Liver (tissue), 9 donors: ENCODE results near the gene BTBD6. TPM values are rescaled to one million over a fixed set of nuclear protein-coding genes. Genes with fewer than 3 reads are reported as not detected.

Experiments
- DNase-seq: peaks from one replicate; pipeline ENCODE4 v3.0.0-alpha.2; 2017; ENCODE audit warnings: low spot score
- H3K27ac ChIP-seq, 2 donors: one replicate each; pipeline ENCODE4 v1.7.0; 2013; ENCODE audit warnings: inconsistent platforms in 2 of 2, low read length in 2 of 2, control low read depth in 1 of 2, low read depth in 1 of 2, mild to moderate bottlenecking in 1 of 2
- H3K27me3 ChIP-seq, 4 donors: one replicate each; pipeline versions ENCODE4 v1.6.1 to v1.7.0; 2013; ENCODE audit warnings: low read length in 3 of 4, inconsistent platforms in 1 of 4, mild to moderate bottlenecking in 1 of 4, moderate library complexity in 1 of 4; ENCODE audit not compliant: control insufficient read depth in 4 of 4, insufficient read depth in 4 of 4
- H3K36me3 ChIP-seq, 4 donors: one replicate each; pipeline versions ENCODE4 v1.6.1 to v1.7.0; 2013; ENCODE audit warnings: low read length in 3 of 4, mild to moderate bottlenecking in 3 of 4, low read depth in 1 of 4, moderate library complexity in 1 of 4; ENCODE audit not compliant: control insufficient read depth in 4 of 4, insufficient read depth in 3 of 4
- H3K4me1 ChIP-seq, 4 donors: one replicate each; pipeline versions ENCODE4 v1.6.1 to v1.7.0; 2013; ENCODE audit warnings: low read length in 3 of 4, mild to moderate bottlenecking in 3 of 4, moderate library complexity in 1 of 4; ENCODE audit not compliant: control insufficient read depth in 4 of 4, insufficient read depth in 4 of 4
- H3K4me3 ChIP-seq, 3 donors: one replicate each; pipeline versions ENCODE4 v1.6.1 to v1.7.0; 2013; ENCODE audit warnings: low read length in 3 of 3, control low read depth in 1 of 3, low read depth in 1 of 3, mild to moderate bottlenecking in 1 of 3
- H3K9ac ChIP-seq, 2 donors: one replicate each; pipeline ENCODE4 v1.7.0; 2013; ENCODE audit warnings: low read length in 2 of 2, mild to moderate bottlenecking in 2 of 2, moderate library complexity in 2 of 2, control low read depth in 1 of 2, low read depth in 1 of 2
- H3K9me3 ChIP-seq, 4 donors: one replicate each; pipeline versions ENCODE4 v1.6.1 to v1.7.0; 2013; ENCODE audit warnings: low read length in 3 of 4; ENCODE audit not compliant: control insufficient read depth in 4 of 4
- ATF3 ChIP-seq: IDR thresholded peaks from 2 replicates; pipeline ENCODE4 v1.6.1; 2016; ENCODE audit warnings: antibody characterized with exemption
- CTCF ChIP-seq: fragments of 150-350 bp; IDR thresholded peaks from 2 replicates; pipeline ENCODE4 v1.5.1; 2017; ENCODE audit warnings: improper control_type of control experiment, low read depth, low read length; ENCODE audit not compliant: missing input control
- EGR1 ChIP-seq, 2 donors: IDR thresholded peaks; 2 replicates each; pipeline ENCODE4 v1.6.1; 2016 to 2018; ENCODE audit warnings: antibody characterized with exemption in 2 of 2, low read depth in 2 of 2
- FOXA1 ChIP-seq: IDR thresholded peaks from 2 replicates; pipeline ENCODE4 v1.6.1; 2016; ENCODE audit warnings: antibody characterized with exemption
- FOXA2 ChIP-seq: IDR thresholded peaks from 2 replicates; pipeline ENCODE4 v1.6.1; 2016; ENCODE audit warnings: antibody characterized with exemption
- GABPA ChIP-seq, 2 donors: IDR thresholded peaks in 1 of 2; conservative IDR thresholded peaks in 1 of 2; 2 replicates each; pipeline ENCODE4 v1.6.1; 2016; ENCODE audit warnings: antibody characterized with exemption in 2 of 2, mild to moderate bottlenecking in 1 of 2, moderate library complexity in 1 of 2
- HNF4A ChIP-seq, 2 donors: conservative IDR thresholded peaks; 2 replicates each; pipeline ENCODE4 v1.6.1; 2016; ENCODE audit warnings: antibody characterized with exemption in 2 of 2, mild to moderate bottlenecking in 2 of 2
- HNF4G ChIP-seq: IDR thresholded peaks from 2 replicates; pipeline ENCODE4 v1.6.1; 2016; ENCODE audit warnings: antibody characterized with exemption
- JUND ChIP-seq, 2 donors: IDR thresholded peaks; 2 replicates each; pipeline ENCODE4 v1.6.1; 2016; ENCODE audit warnings: antibody characterized with exemption in 2 of 2
- NR2F2 ChIP-seq: IDR thresholded peaks from 2 replicates; pipeline ENCODE4 v1.6.1; 2016; ENCODE audit warnings: antibody characterized with exemption
- RAD21 ChIP-seq, 2 donors: IDR thresholded peaks; 2 replicates each; pipeline ENCODE4 v1.6.1; 2016; ENCODE audit warnings: antibody characterized with exemption in 2 of 2, mild to moderate bottlenecking in 2 of 2
- REST ChIP-seq: IDR thresholded peaks from 2 replicates; pipeline ENCODE4 v1.6.1; 2016; ENCODE audit warnings: antibody characterized with exemption, mild to moderate bottlenecking
- RXRA ChIP-seq, 2 donors: IDR thresholded peaks; 2 replicates each; pipeline ENCODE4 v1.6.1; 2017 to 2018; ENCODE audit warnings: antibody characterized with exemption in 2 of 2, mild to moderate bottlenecking in 1 of 2
- SP1 ChIP-seq: IDR thresholded peaks from 2 replicates; pipeline ENCODE4 v1.6.1; 2018; ENCODE audit warnings: antibody characterized with exemption, mild to moderate bottlenecking
- TAF1 ChIP-seq: conservative IDR thresholded peaks from 2 replicates; pipeline ENCODE4 v1.6.1; 2016; ENCODE audit warnings: antibody characterized with exemption, mild to moderate bottlenecking
- YY1 ChIP-seq: IDR thresholded peaks from 2 replicates; pipeline ENCODE4 v1.6.1; 2016; ENCODE audit warnings: antibody characterized with exemption, mild to moderate bottlenecking
- ZBTB33 ChIP-seq: IDR thresholded peaks from 2 replicates; pipeline ENCODE4 v1.6.1; 2016; ENCODE audit warnings: antibody characterized with exemption
- WGBS: extraction: QIAGEN DNeasy Blood & Tissue Kit; methylation state at CpG from one replicate; pipeline ENCODE4 v1.1.7; 2013; 5-methylcytosine and 5-hydroxymethylcytosine counted together
- polyA plus RNA-seq, 2 donors: library from polyadenylated mRNA; stranded (reverse) in 1 of 2; unstranded in 1 of 2; fragments of 200-250 nt in 1 of 2; fragments of >200 nt in 1 of 2; fragmentation: Nextera tagmentation in 1 of 2; extraction: Ambion mirVana in 1 of 2; gene quantifications; one replicate each; pipeline versions ENCODE4 v1.2.1 to v1.2.3, GENCODE V29; 2013 to 2015
- total RNA-seq, 2 donors: library from RNA; depleted of rRNA; stranded (reverse); fragments of >200 nt; gene quantifications; one replicate each; pipeline ENCODE4 v1.2.3, GENCODE V29; 2014
- donor health status: healthy.
- donor health status: healthy.
- donor health status: healthy.
- donor health status: healthy.
- donor health status: healthy.

The BTBD6 gene
- total and polyA plus RNA-seq, 4 donors = 5.8 to 18.1 (median 16.7) TPM

- no peak for DNase-seq
- Histone ChIP-seq H3K4me3 (no peak overlapping the region), H3K36me3 (peaks cover 9 to 15% (median 11%) of the 10 kb centered on the region in 4 donors), H3K4me1 (peaks cover 0 to 9% (median 5%) of the 10 kb centered on the region in 4 donors), H3K9ac (no peak overlapping the region), H3K27me3 (no peaks in the 10 kb centered on the region), H3K27ac (no peak overlapping the region), H3K9me3 (no peaks in the 10 kb centered on the region)
- TF ChIP-seq REST = no peak
- TF ChIP-seq HNF4A (conservative IDR thresholded peaks at IDR 0.05) = no peak
- TF ChIP-seq ZBTB33 = no peak
- TF ChIP-seq TAF1 = no peak
- no peak for TF ChIP-seq SP1
- no peak for TF ChIP-seq ATF3
- no peak for TF ChIP-seq RXRA (IDR thresholded peaks at IDR 0.05)
- no peak for TF ChIP-seq FOXA1
- no peak for TF ChIP-seq FOXA2
- no peak for TF ChIP-seq GABPA (IDR thresholded peaks at IDR 0.05 in 1 of 2, conservative IDR thresholded peaks at IDR 0.05 in 1 of 2)
- TF ChIP-seq CTCF = no peak
- no peak for TF ChIP-seq RAD21 (IDR thresholded peaks at IDR 0.05)
- no peak for TF ChIP-seq JUND (IDR thresholded peaks at IDR 0.05)
- no peak for TF ChIP-seq YY1
- TF ChIP-seq HNF4G = no peak
- TF ChIP-seq EGR1 (IDR thresholded peaks at IDR 0.05; ENCODE audit: low read depth in 2 of 2) = no peak
- no peak for TF ChIP-seq NR2F2
- 89% methylated on average over 11 of the region's 11 CpGs for WGBS
Observed at GRCh38 chr14:105224845-105225570, 23.3 kb upstream of the BTBD6 start.
